Measurements from ENCODE around the gene PIN4.
"Not testable (repeated sequence)": the region's sequence is repeated elsewhere in the genome, so short reads cannot be mapped to it uniquely, and the experiment has no call there.

PIN4 gene

GRCh38 chrX:72146527-72146926, 35.0 kb upstream of the PIN4 start:
- Histone ChIP-seq H3K9me3 (ENCODE audit: low read length) (no peaks in the 10 kb centered on the region), H3K36me3 (ENCODE audit: insufficient read depth, low read length) (no peaks in the 10 kb centered on the region), H3K9ac (ENCODE audit: low read length) (no peak overlapping the region), H3K4me1 (ENCODE audit: insufficient read depth, low read length) (no peaks in the 10 kb centered on the region), H3K27me3 (ENCODE audit: control insufficient read depth in 1 of 2, insufficient read depth in 2 of 2, low read length in 2 of 2) (no peaks in the 10 kb centered on the region), H3K27ac (ENCODE audit: low read depth, low read length) (no peak overlapping the region), H3K4me3 (ENCODE audit: low read depth in 1 of 2, low read length in 2 of 2) (no peak overlapping the region)

GRCh38 chrX:72158773-72159172, 22.8 kb upstream of the PIN4 start:
- Histone ChIP-seq H3K36me3 (ENCODE audit: insufficient read depth, low read length) (no peaks in the 10 kb centered on the region), H3K9me3 (ENCODE audit: low read length) (no peaks in the 10 kb centered on the region), H3K27ac (ENCODE audit: low read depth, low read length) (no peak overlapping the region), H3K27me3 (ENCODE audit: control insufficient read depth in 1 of 2, insufficient read depth in 2 of 2, low read length in 2 of 2) (no peaks in the 10 kb centered on the region), H3K4me3 (ENCODE audit: low read depth in 1 of 2, low read length in 2 of 2) (no peak overlapping the region), H3K9ac (ENCODE audit: low read length) (no peak overlapping the region), H3K4me1 (ENCODE audit: insufficient read depth, low read length) (no peaks in the 10 kb centered on the region)

GRCh38 chrX:72159769-72160168, 21.8 kb upstream of the PIN4 start:
- H3K4me3 ChIP-seq (ENCODE audit: low read depth in 1 of 2, low read length in 2 of 2), result no peak overlapping the region
- no peaks in the 10 kb centered on the region for H3K36me3 ChIP-seq (ENCODE audit: insufficient read depth, low read length)
- H3K27me3 ChIP-seq (ENCODE audit: control insufficient read depth in 1 of 2, insufficient read depth in 2 of 2, low read length in 2 of 2), result no peaks in the 10 kb centered on the region
- no peaks in the 10 kb centered on the region for H3K4me1 ChIP-seq (ENCODE audit: insufficient read depth, low read length)
- no peak overlapping the region for H3K9ac ChIP-seq (ENCODE audit: low read length)
- no peak overlapping the region for H3K27ac ChIP-seq (ENCODE audit: low read depth, low read length)
- H3K9me3 ChIP-seq (ENCODE audit: low read length), result no peaks in the 10 kb centered on the region

GRCh38 chrX:72165551-72165950, 16.0 kb upstream of the PIN4 start:
- no peaks in the 10 kb centered on the region for H3K36me3 ChIP-seq (ENCODE audit: insufficient read depth, low read length)
- H3K27ac ChIP-seq (ENCODE audit: low read depth, low read length), result no peak overlapping the region
- H3K27me3 ChIP-seq (ENCODE audit: control insufficient read depth in 1 of 2, insufficient read depth in 2 of 2, low read length in 2 of 2), result no peaks in the 10 kb centered on the region
- H3K9me3 ChIP-seq (ENCODE audit: low read length), result no peaks in the 10 kb centered on the region
- no peak overlapping the region for H3K9ac ChIP-seq (ENCODE audit: low read length)
- H3K4me3 ChIP-seq (ENCODE audit: low read depth in 1 of 2, low read length in 2 of 2), result no peak overlapping the region
- H3K4me1 ChIP-seq (ENCODE audit: insufficient read depth, low read length), result no peaks in the 10 kb centered on the region

GRCh38 chrX:72169008-72169728, 12.4 kb upstream of the PIN4 start:
- no peaks in the 10 kb centered on the region for H3K27me3 ChIP-seq (ENCODE audit: control insufficient read depth in 1 of 2, insufficient read depth in 2 of 2, low read length in 2 of 2)
- no peak overlapping the region for H3K27ac ChIP-seq (ENCODE audit: low read depth, low read length)
- H3K36me3 ChIP-seq (ENCODE audit: insufficient read depth, low read length), result no peaks in the 10 kb centered on the region
- H3K4me1 ChIP-seq (ENCODE audit: insufficient read depth, low read length), result no peaks in the 10 kb centered on the region
- no peak overlapping the region for H3K9ac ChIP-seq (ENCODE audit: low read length)
- no peak overlapping the region for H3K4me3 ChIP-seq (ENCODE audit: low read depth in 1 of 2, low read length in 2 of 2)
- no peaks in the 10 kb centered on the region for H3K9me3 ChIP-seq (ENCODE audit: low read length)

- not testable (repeated sequence) for H3K9ac ChIP-seq (ENCODE audit: low read length); H3K36me3 ChIP-seq (ENCODE audit: insufficient read depth, low read length)
These were observed 5.3 kb upstream of the PIN4 start for GRCh38 chrX:72176289-72176688.

GRCh38 chrX:72176981-72177380, 4.6 kb upstream of the PIN4 start:
- Histone ChIP-seq H3K4me1 (ENCODE audit: insufficient read depth, low read length) (no peaks in the 10 kb centered on the region), H3K9ac (ENCODE audit: low read length) (no peak overlapping the region), H3K4me3 (ENCODE audit: low read depth in 1 of 2, low read length in 2 of 2) (no peak overlapping the region), H3K27ac (ENCODE audit: low read depth, low read length) (no peak overlapping the region), H3K27me3 (ENCODE audit: control insufficient read depth in 1 of 2, insufficient read depth in 2 of 2, low read length in 2 of 2) (no peaks in the 10 kb centered on the region), H3K36me3 (ENCODE audit: insufficient read depth, low read length) (no peaks in the 10 kb centered on the region), H3K9me3 (ENCODE audit: low read length) (no peaks in the 10 kb centered on the region)

More at GRCh38 chrX:72176289-72176688, 5.3 kb upstream of the PIN4 start:
- H3K4me3 ChIP-seq (ENCODE audit: low read depth in 1 of 2, low read length in 2 of 2); H3K9me3 ChIP-seq (ENCODE audit: low read length); H3K4me1 ChIP-seq (ENCODE audit: insufficient read depth, low read length); H3K27ac ChIP-seq (ENCODE audit: low read depth, low read length); H3K27me3 ChIP-seq (ENCODE audit: control insufficient read depth in 1 of 2, insufficient read depth in 2 of 2, low read length in 2 of 2): not testable (repeated sequence)

- H3K27me3 ChIP-seq (ENCODE audit: control insufficient read depth in 1 of 2, insufficient read depth in 2 of 2, low read length in 2 of 2), result no peaks in the 10 kb centered on the region
- H3K4me3 ChIP-seq (ENCODE audit: low read depth in 1 of 2, low read length in 2 of 2), result peak overlapping the region in 1 of 2 donors; percentile 86
- H3K4me1 ChIP-seq (ENCODE audit: insufficient read depth, low read length), result peaks cover 10% of the 10 kb centered on the region
- no peaks in the 10 kb centered on the region for H3K36me3 ChIP-seq (ENCODE audit: insufficient read depth, low read length)
- no peaks in the 10 kb centered on the region for H3K9me3 ChIP-seq (ENCODE audit: low read length)
- no peak overlapping the region for H3K9ac ChIP-seq (ENCODE audit: low read length)
- peak overlapping the region; percentile 72 for H3K27ac ChIP-seq (ENCODE audit: low read depth, low read length)
These were observed 1.0 kb upstream of the PIN4 start for GRCh38 chrX:72180539-72180938.

GRCh38 chrX:72182924-72183323, 1.4 kb downstream of the PIN4 start:
- no peak overlapping the region for H3K27ac ChIP-seq (ENCODE audit: low read depth, low read length)
- H3K9me3 ChIP-seq (ENCODE audit: low read length), result no peaks in the 10 kb centered on the region
- H3K9ac ChIP-seq (ENCODE audit: low read length), result no peak overlapping the region
- peaks cover 10% of the 10 kb centered on the region for H3K4me1 ChIP-seq (ENCODE audit: insufficient read depth, low read length)
- peak overlapping the region in 1 of 2 donors; percentile 86 for H3K4me3 ChIP-seq (ENCODE audit: low read depth in 1 of 2, low read length in 2 of 2)
- no peaks in the 10 kb centered on the region for H3K27me3 ChIP-seq (ENCODE audit: control insufficient read depth in 1 of 2, insufficient read depth in 2 of 2, low read length in 2 of 2)
- no peaks in the 10 kb centered on the region for H3K36me3 ChIP-seq (ENCODE audit: insufficient read depth, low read length)

GRCh38 chrX:72201836-72202536, 20.4 kb downstream of the PIN4 start:
- H3K36me3 ChIP-seq (ENCODE audit: insufficient read depth, low read length), result peaks cover 7% of the 10 kb centered on the region

GRCh38 chrX:72202792-72203401, 21.3 kb downstream of the PIN4 start:
- no peaks in the 10 kb centered on the region for H3K4me1 ChIP-seq (ENCODE audit: insufficient read depth, low read length)
- no peaks in the 10 kb centered on the region for H3K9me3 ChIP-seq (ENCODE audit: low read length)
- H3K27ac ChIP-seq (ENCODE audit: low read depth, low read length), result no peak overlapping the region
- H3K9ac ChIP-seq (ENCODE audit: low read length), result no peak overlapping the region
- peaks cover 7% of the 10 kb centered on the region for H3K36me3 ChIP-seq (ENCODE audit: insufficient read depth, low read length)
- H3K4me3 ChIP-seq (ENCODE audit: low read depth in 1 of 2, low read length in 2 of 2), result no peak overlapping the region
- no peaks in the 10 kb centered on the region for H3K27me3 ChIP-seq (ENCODE audit: control insufficient read depth in 1 of 2, insufficient read depth in 2 of 2, low read length in 2 of 2)

More at GRCh38 chrX:72201836-72202536, 20.4 kb downstream of the PIN4 start:
- H3K9me3 ChIP-seq (ENCODE audit: low read length), result no peaks in the 10 kb centered on the region
- H3K9ac ChIP-seq (ENCODE audit: low read length), result no peak overlapping the region
- no peaks in the 10 kb centered on the region for H3K27me3 ChIP-seq (ENCODE audit: control insufficient read depth in 1 of 2, insufficient read depth in 2 of 2, low read length in 2 of 2)
- no peak overlapping the region for H3K4me3 ChIP-seq (ENCODE audit: low read depth in 1 of 2, low read length in 2 of 2)
- H3K4me1 ChIP-seq (ENCODE audit: insufficient read depth, low read length), result no peaks in the 10 kb centered on the region
- no peak overlapping the region for H3K27ac ChIP-seq (ENCODE audit: low read depth, low read length)

Measured in muscle layer of colon (tissue), 2 donors.